ENCODE results near the gene SNTA1.
"Not testable (repeated sequence)": the region's sequence is repeated elsewhere in the genome, so short reads cannot be mapped to it uniquely, and the experiment has no call there.

SNTA1 gene

DNA sequence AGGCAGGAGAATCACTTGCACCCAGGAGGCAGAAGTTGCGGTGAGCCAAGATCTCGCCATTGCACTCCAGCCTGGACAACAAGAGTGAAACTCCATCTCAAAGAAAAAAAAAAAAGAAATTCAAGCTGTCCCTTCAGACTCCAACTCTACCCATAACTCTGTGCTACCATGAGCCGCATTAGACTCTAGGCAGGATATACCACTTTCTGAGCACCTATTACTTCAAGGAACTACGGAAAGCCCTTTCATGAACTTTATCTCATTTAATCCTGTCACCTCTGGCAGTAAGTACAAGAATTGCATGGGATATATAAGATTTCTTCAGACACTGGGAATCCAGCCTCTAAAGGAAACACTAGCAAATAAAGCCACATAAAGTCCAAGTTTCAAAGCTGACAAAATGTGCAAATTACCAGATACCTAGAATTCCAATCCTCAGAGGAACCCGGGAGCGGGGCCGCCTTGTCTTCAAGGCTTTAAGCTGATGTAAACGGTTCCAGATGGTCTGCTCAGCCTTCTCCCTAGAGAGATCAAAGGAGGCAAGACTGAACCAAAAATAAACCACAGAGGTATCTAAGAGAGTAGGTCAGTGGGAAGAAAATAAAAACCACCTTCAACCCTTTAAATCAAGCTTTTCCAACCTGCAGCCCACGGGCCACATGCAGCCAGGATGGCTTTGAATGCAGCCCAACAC lies 51.7 kb downstream of the SNTA1 start:
- no peak for DNase-seq

DNA sequence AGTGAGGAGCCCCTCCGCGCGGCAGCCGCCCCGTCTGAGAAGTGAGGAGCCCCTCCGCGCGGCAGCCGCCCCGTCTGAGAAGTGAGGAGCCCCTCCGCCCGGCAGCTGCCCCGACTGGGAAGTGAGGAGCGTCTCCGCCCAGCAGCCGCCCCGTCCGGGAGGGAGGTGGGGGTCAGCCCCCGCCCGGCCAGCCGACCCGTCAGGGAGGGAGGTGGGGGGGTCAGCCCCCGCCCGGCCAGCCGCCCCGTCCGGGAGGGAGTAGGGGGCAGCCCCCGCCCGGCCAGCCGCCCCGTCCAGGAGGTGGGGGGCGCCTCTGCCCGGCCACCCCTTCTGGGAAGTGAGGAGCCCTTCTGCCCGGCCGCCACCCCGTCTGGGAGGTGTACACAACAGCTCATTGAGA lies 54.2 kb downstream of the SNTA1 start:
- not testable (repeated sequence) for DNase-seq

DNA sequence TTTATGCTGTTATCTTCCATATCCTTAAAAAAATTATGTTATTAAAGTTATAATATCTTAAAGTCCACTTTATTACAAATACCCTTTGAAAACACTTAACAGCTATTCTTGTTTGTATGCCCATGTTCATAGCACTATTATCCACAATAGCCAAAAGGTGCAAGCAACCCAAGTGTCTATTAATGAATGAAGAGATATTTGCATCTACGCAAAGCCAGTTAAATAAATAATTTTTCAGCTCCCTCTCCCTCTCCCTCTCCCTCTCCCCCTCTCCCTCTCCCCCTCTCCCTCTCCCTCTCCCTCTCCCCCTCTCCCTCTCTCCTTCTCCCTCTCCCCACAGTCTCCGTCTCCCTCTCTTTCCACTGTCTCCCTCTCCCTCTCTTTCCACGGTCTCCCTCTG lies 55.3 kb downstream of the SNTA1 start:
- no peak for DNase-seq

DNA sequence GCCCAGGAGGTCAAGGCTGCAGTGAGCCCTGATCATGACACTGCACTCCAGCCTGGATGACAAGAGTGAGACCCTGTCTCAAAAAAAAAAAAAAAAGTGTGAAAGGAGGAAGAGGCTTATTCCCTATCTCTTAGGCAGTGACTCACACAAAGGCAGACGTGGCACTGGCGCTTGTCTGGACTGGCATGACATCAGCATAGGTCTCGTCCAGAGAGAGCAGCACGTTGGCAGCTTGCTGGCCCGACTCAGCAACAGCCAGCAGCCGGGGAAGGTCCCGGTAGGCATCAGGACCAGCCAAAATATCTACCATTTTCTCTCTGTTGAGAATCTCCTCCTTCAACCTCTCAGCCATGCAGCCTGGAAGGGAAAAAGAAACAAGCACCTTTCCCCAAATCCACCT lies 56.4 kb downstream of the SNTA1 start:
- DNase-seq = no peak

DNA sequence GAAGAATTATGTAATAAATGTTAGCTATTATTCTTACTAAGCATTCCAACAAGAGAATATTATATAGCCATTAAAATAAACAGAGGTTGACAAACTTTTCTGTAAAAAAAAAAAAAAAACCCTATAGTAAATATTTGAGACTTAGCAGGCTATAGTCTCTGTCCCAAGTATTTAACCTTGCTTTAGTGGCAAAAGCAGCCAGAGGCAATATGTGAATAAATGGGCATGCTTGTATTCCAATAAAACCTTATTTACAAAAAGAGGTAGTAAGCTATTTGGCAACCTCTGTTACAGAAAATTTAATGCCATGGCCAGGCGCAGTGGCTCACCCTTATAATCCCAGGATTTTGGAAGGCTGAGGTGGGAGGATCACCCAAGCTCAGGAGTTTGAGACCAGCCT lies 56.9 kb downstream of the SNTA1 start:
- DNase-seq = no peak

DNA sequence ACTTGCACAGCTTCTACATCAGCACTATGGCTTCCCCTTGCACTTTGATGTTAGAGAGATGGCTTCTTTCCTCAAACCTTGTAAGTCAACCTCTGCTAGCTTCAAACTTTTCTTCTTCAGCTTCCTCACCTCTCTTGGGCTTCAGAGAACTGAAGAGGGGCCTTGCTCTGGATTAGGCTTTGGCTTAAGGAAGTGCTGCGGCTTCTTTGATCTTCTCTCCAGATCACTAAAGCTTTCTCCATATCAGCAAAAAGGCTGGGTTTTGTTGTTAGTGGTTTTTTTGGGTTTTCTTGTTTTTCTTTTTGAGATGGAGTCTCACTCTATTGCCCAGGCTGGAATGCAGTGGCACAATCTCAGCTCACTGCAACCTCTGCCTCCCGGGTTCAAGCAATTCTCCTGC lies 66.2 kb downstream of the SNTA1 start:
- no peak for DNase-seq

DNA sequence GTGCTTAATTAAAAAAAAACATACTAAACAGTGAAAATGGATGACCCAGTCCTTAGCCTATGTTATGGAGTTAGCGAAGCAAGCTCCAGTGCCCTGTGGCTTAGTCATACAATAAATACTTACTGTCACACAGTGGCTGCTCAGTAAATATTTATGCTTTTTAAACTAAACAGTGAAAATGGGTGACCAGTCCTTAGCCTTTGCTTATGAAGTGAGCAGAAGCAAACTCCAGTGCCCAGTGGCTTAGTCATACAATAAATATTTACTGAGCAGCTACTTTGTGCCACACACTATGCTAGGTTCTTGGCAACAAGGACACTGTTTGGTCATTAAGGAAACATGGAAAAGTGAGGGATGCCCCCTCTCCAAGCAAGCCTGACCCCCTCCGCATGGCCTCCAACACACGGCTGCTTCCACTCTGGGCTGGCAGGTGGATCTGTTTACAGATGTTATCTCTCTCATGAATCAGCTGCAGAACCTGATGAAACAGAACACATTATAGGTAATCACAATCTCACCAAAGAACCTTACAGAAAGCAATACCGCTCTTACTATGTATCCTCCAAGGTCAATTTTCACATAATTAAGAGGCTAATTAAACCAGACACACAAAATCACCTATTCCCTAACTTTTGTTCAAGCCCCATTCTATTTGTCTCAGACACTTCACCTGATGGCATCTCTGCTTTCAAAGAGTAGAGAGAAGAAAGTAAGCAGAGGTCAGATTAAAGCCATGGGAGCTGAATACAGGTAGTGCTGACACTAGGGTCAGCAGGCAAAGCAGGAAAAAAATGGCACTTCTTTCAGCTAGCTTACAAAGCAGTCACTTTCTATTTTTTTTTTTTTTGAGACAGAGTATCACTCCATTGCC lies 69.6 kb downstream of the SNTA1 start:
- DNase-seq = no peak

DNA sequence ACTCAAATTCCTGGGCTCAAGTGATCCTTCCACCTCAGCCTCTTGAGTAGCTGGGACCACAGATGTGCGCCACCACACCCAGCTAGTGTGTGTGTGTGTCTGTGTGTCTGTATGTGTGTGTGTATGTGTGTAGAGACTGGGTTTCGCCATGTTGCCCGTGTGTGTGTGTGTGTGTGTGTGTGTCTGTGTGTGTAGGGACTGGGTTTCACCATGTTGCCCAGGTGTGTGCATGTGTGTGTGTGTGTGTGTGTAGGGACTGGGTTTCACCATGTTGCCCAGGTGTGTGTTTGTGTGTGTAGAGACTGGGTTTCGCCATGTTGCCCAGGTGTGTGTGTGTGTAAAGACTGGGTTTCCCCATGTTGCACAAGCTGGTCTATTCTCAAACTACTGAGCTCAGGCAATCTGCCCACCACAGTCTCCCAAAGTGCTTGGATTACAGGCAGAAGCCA lies 70.5 kb downstream of the SNTA1 start:
- no peak for DNase-seq

DNA sequence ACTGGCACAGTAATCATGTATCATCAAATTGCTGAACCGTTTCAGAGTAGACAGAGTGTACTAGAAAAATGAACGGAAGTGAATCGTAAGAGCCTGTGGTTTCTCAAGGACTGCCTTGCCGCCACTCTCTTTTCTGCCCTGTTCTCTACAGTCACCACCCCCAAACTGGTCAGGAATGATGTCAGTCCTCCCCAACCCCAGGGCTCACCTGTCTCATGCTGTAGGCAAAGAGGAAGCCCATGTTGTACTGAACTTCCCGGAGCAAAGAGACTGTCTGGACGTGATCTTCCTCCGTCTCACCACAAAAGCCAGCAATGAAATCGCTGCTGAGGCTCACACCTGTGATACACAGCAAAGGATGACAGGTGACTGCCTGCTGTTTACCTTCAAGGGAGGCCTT lies 73.3 kb downstream of the SNTA1 start:
- peak; percentile 27 to 44 for DNase-seq

DNA sequence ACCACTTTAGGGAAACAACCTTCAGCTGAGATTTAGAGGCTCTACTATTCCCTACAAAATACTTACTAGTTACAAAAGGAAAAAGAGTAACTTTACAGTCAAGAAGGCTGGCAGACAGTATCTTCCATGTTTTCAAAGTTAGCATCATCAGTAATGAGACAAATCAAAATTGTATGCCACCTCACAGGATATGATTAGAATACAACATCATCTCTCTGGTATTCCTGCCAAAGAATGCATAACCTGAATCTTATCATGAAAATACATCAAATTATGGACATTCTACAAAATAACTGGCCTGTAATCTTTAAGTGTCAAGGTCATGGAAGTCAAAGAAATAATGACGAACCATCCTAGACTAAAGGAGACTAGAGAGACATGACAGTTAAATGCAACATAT lies 80.7 kb downstream of the SNTA1 start:
- DNase-seq = no peak

DNA sequence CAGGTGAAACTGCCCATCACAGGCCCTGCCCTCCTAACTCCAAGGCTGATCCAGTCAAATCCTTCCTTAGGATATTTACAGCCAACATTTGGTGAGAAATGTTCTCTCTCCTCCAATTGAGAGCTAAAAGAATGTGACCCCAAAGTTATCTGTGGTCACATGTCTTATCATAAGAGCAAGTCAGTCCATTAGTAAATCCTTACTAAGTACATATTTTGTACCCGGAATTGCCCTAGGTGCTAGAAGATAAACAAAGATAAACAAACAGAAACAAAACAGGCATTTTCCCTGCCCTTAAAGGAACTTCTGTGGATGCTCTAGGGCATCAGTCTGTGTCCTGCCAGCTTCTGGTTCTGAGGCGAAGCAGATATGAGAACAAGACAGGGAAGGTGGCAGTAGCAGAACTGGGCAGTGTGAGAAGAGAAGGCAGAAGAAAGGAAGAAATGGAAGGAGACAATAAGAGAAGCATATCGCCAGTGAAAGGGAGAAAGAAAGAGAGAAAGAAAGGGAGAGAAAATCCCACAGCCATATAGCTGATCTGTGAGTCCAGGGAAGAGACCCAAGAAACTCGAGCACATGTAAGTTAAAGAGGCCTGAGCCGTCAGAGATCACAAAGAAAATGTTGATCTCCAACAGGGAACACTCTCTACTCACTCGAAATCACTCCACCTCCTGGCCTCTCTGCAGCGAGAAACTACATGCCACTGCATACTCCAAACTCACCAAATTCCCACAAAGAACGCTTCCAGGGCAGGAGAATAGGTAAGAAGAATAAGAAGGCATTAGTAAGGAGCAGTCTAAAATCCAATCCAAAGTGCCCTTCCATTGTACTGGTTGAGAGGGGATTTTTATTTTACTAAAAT lies 83.9 kb downstream of the SNTA1 start:
- DNase-seq = no peak

Measured in activated CD4-positive, alpha-beta T cell treated with anti-CD3 and anti-CD28 coated beads, Interleukin-2, amount 50 U/mL, for 48 hours (primary cell).